C1 segment of cervical spinal cord (tissue), 14 donors: ENCODE measurements around the gene FCGR3A.
"Not testable (repeated sequence)": the region's sequence is repeated elsewhere in the genome, so short reads cannot be mapped to it uniquely, and the experiment has no call there.

Source experiments
- DNase-seq, 14 donors: peaks; one replicate each; lab custom pipeline; 2025; lab: John Stamatoyannopoulos, UW

The FCGR3A gene

DNA sequence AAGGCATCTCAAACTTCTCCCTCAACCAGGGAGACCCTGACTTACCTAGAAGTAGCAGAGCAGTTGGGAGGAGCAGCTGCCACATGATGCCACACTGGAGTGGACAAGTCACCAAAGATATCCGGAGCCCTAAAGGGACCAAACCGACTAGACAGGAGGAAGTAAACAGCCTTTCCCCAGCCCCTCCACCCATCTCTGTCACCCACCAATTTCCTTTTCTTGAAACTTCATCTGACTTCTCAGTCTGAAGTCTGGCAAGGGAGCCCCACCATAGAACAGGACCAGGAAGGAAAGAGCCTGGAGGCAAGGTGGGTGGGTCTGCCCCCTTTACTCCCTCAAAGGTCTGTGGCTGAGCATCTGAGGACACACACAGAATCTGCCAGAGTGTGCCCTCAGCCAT lies at the start of gene FCGR3A:
TSS of gene FCGR3A (minus strand) at position 167 of the 400 bp plus-strand sequence. CDS start at position 85, 82 bp downstream.
- DNase-seq = peak in 3 of 14 donors; percentile 17 to 47 (median 27)

DNA sequence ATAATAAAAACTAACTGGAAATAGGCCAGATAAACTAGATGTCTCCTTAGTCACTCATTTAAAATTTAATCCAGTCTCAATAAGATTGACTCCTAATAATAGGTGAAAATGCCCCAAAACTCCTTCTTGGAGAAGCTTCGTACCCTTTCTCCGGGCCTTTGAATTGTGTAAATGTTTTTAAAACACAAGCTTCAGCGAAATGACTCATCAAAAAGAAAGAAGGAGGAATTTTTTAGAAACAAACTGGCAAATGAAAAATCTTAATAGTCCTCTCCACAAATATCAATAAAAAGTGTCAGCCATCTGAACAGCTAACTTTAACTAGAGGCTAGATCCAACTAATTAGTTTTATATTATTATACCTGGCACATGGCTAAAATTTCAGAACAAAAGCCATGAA lies 47.5 kb upstream of the FCGR3A start:
- not testable (repeated sequence) for DNase-seq

DNA sequence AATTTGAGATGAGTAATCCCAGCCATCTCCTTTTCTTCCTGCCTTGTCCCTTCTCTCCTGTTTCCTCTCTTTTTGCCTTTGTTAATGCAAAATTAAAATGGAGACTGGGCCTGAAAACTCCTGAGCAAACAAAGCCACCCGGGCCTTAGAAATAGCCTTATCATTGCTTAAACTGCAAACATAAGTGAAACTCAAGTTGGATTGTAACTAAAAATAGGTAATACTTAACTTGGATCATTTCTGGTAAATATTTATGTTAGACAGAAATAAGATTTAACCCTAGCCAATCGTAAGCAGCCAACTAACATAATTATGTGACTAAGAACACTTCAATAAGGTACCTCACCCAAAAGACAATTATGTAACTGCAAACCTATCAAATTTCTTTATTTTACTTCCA lies 46.0 kb upstream of the FCGR3A start:
- DNase-seq = not testable (repeated sequence)

DNA sequence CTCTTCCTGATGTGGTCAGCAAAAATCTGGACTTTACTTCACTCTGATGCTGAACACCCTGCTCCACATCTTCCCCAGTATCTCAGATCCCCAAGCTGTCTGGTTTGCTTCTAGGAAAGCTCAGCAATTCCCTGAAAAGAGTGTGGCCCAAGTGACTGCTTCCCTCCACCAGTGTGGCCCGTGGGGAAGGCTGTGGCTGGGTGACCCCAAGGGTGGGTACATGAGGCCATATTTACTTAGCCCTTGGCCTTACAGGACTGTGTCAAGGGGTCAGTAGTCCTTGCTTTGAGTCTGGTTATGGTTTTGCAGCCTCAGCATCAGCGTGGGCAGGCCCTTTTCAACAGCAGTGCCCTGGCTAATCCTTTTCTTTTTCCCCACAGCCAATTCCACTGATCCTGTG lies 45.6 kb upstream of the FCGR3A start:
- DNase-seq = not testable (repeated sequence)

DNA sequence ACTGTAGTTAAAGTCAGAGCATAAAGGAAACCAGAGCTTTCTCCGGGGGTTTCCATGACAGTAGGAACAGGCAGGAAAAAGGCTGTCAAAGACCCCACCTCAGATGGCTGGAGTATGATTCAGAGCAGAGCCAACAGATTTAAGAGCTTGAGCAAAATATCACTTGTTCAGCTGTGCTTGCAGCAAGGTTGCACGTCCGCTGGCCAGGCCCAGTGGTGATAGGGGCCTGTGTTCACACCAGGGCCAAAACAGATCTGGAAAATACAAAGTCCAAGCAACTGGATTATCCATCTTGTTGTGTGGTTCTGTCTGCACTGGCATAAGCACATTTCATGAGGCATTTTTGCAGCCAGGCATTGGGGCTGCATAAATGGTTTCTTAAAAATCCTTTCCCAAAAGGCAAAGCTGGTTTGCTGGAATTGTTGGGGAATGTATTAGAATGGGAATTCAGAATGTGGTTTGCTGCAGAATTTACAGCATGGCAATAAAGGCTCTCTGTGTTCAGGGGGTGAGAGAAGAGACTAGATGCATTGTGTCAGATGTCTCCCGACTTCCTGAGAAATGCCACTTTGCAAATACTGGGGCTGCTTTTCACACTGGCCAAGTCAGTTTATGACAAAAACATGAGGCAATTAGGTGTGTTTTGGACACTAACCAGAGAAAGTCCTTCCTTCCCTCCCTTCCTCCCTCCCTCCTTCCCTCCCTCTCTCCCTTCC lies 44.8 kb upstream of the FCGR3A start:
- DNase-seq = peak in 3 of 14 donors; percentile 9 to 54 (median 29)

DNA sequence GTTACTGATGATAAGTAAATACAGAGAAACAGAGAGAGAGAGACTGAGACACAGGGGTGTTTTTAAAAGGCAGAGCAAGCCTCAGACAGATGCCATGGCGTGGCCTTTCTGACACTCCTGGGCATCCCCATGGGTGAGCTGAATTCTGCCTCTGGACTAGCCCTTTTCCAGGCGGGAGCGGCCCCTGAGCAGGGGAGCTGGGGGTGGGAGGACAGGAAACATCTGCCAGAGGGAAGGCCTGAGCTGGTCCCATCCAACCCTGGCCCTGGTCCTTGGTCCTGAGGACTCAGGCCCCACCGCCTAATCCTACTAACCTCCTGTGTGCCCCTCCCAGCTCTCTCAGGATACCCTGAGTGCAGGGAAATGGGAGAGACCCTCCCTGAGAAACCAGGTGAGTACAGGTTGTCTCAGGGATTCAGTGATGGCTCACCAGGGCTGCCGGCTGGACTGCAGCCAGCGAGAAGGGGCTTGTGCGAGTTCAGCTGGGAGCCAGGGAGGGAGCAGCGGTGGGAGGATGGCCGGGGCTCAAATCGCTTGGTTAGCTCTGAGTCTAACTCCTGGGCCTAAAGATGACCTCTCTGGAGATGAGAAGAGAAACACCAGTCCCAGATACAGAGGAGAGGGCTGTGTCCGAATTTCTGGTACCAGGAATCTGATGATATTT lies 43.6 kb upstream of the FCGR3A start:
- DNase-seq = not testable (repeated sequence)

DNA sequence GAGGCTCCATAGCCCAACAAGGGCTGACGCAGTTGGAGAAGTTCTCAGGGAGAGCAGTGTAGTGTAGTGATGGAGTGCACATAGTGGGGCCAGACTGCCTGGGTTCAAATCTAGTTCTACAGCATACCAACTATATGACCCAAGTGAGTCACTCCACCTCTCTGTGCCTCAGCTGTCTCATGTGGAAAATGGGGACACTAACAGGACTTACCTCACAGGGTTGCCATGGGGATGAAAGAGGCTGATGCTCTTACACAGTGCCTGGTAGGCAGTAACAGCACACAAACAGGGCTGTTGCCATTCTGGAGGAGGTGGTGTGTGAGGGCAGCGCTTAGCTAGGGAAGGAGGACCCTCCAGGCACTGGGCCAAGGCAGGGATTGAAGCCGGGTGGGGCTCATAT lies 43.0 kb upstream of the FCGR3A start:
- DNase-seq = not testable (repeated sequence)

DNA sequence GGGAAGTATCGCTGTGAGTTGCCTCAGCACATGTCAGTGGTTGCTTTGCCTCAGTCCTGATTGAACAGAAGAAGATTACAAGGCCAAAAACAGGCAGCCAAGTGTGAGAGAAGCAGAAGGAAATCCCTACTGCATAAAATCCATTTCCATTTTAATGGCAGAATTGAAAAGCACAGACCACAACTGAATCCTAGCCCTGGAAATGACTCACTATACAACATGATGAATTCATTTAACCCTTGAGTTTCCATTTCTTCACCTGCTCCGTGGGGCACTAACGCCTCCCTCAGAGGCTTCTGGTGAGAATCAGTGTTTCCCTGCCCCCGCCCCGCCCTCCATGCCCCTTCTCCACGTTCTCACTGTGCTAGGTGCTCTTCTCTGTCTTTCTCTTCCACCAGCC lies 40.3 kb upstream of the FCGR3A start:
- not testable (repeated sequence) for DNase-seq

DNA sequence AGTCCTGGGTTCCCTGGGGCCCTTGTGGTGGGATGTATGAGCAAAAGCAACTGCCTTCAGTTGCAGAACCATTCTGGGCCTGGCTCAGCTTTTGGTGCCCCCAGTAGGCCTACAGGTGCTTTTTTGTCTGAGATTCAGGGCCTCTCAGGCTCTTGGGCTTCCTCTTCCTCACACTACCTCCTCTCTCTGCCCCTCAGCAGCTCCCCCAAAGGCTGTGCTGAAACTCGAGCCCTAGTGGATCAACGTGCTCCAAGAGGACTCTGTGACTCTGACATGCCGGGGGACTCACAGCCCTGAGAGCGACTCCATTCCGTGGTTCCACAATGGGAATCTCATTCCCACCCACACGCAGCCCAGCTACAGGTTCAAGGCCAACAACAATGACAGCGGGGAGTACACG lies 39.7 kb upstream of the FCGR3A start:
- DNase-seq = not testable (repeated sequence)

DNA sequence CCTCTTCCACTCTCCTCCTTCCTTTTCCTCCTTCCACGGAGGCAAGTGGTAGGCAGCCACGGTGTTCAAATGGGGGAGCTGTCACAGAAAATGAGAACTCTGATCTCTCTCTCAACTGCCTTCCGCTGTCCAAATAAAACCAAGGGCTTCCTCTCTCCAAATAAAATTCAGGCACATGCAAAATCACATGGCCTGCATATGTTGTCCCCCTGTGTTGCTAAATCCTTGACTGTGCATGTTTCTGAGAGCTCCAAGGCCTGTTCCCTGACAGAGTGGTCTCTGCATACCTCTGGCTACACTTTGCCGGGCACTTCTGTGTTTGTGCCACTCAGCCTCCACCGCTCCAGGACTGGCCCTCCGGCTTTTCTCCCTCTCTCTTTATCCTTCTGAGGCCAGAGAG lies 39.0 kb upstream of the FCGR3A start:
- not testable (repeated sequence) for DNase-seq

DNA sequence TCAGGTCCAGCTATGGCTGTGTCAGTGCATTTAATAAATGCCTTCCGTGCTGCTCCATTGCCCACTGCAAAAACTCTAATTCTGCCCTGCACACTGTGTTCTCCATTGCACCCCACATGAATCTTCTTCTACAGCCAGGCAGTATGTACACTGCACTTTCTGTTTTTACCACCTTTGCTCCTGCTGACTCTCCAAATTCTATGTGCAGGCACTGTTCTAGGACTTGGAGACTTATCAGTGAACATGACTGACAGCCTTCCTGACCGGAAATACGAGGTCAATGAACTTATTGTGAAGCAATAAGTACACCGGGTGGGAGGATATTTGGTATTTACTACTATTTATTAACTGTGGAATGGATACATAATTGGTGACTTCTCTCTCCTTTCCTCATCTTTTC lies 33.3 kb upstream of the FCGR3A start:
- not testable (repeated sequence) for DNase-seq

DNA sequence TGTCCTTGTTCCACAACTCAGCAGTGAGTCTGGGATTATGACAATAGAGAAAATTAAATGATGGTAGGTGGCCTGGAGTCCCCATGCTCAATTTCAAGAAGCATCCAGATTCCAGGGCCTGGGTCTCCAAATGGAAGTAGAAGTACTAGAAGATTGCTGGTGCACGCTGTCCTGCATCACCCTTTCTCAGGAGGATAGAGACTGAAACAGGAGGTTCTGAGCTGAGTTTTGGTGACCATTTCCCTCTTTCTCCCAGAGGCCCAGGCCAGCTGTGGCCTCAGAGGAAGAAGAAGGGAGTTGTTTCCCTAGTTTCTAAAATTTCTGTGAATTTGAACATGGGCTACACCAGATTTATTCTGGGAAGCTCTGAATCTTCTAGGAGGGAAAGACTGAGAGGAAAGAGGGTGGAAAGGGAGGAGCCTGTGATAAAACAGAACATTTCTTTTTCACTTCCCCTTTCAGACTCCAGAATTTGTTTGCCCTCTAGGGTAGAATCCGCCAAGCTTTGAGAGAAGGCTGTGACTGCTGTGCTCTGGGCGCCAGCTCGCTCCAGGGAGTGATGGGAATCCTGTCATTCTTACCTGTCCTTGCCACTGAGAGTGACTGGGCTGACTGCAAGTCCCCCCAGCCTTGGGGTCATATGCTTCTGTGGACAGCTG lies 31.4 kb upstream of the FCGR3A start:
- not testable (repeated sequence) for DNase-seq

DNA sequence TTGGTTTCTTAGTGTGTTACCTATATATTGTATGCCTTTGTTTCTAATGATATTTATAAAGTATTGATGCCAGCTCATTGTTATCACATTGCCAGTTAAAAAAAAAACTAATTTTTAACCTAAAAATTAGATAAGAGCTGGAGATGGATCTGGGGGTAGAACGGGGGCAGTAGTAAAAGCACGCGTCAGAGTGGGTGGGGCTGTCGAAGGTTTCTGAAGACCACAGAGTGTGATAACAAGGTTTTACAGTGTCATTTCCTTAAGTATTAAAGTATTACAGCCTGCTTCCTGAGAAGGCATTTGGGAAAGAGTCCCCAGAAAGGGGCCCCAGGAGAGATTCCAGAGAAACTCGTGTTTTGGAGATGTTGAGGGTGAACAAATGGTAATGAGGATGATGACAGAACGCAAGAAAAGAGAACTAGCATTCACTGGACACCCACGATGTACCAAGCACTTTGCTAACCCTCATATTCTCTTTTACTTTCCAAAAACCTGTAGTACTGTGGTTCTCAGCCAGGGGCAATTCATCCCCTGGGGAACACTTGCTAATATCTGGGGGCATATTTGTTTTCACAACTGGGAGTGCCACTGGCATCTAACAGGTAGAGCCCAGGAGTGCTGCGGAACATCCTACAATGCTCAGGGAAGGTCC lies 30.4 kb upstream of the FCGR3A start:
- DNase-seq = not testable (repeated sequence)

DNA sequence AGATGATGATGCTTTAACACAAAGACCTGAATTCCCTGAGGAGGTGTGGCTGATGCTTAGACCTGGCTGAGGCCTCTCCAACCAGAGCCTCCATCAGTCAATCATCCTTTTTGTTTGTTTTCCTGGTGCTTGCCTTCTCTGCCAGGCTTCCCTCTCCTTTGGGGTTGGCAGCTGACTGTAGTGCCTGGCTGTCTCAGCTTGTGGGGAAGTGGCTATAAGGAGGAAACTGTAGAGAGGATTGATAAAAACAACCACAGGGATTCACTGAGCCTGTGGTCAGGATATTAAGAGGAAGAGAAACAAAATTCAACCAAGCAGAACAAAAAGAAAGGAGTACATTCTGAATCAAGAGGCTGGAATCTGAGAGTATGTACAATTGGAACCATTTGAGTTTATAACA lies 27.1 kb upstream of the FCGR3A start:
- not testable (repeated sequence) for DNase-seq

DNA sequence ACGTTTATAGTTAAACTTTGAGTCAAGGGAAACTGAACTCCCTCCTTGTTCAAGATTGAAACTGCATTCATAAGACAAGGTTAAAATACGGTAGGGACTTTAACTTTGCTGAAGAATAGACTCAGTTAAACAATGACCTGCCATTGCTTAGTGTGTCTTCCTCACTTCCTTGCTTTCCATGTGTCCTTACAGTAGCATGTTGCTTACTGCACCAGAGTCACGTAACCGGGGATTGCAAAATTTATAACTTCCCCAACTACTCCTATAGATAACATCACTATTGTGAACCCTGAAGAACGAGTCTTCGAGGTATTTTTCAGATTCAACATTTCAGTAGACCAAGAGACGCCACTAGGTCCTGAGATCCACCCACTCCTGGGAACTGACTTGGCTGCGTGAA lies 22.1 kb upstream of the FCGR3A start:
- DNase-seq = not testable (repeated sequence)

DNA sequence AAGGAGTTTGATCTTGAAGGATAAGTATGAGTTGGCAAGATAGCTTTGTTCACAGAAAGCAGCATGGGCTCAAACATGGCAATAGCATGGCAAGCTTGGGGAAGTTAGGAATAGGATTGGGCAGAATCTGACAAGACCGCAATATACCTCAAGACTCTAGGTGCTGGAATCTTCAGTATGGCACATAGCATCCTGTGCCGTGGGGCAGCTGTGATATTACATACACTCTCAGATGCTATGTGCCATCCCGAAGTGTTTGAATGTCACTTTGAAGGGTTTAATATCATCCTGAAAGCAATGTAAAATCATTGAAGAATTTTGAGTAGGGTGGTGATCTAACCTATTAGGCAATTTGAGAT lies 17.0 kb upstream of the FCGR3A start:
- DNase-seq = not testable (repeated sequence)

DNA sequence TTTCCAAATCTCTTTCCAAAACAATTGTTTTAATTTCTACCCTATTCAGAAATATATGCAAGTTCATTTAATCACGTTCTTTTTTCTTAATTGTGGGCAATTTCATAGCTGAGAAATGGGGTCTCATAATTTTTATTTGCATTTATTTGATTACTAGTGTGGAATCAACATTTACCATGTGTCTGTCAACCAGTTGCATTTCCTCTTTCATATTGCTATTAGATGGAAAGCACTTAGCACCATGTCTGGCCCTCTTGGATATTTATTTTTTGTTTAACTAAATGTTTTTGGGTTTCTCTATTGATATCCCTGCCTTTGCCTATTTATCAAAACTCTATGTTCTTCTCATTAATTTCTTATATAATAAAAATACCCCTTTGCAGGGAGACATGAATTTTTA lies 13.9 kb upstream of the FCGR3A start:
- DNase-seq = not testable (repeated sequence)

DNA sequence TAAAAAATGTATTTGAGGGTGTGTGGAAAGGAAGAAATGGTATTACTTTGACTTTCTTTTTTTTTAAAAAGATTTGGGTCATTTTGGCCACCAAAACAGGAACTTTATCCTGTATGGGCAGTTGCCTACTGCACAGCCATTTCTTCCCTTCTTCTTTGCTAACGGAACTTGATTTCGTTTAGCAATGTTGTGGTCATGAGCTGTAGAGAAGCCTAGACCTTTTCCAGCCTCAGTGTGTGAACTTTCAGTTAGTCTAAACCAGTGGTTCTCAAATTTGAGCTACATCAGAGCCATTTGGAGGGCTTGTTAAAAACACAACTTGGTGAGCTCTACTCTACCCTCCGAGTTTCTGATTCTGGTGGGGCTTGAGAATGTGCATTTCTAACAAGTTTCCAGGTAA lies 12.8 kb upstream of the FCGR3A start:
- DNase-seq = not testable (repeated sequence)

DNA sequence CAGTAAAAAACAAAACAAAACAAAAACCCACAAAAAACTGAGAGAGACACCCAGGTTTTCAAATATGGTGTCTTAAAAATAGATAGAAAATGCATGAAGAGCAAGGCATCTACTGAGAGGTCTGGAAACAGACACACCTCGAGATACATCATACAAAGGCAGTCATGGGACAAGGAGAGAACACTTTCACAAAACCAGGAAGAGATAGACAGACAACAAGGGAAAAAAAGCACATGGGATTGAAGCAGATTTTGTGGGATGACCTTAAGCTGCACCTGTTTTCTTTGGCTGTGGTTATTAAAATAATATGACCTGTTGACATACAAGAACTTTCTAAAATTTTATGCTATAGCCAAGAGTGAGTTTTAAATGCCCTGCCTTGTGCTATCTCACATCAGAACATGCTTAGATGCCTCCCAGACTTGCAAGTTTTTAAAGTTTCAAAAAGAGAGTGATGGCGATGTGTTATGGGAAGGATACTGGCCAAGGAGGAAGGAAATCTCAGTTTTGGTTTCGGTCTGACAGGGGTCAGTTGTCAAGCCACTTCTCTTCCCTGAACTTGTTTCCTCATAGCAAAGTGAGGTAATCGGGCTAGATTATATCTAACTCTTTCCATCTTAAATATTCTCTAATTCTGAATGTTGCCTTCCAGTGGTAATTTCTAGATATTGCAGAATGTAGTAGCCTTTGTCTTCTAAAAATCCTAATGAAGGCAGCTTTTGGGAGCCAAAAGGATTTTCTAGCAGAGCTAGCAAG lies 11.5 kb upstream of the FCGR3A start:
- peak in 4 of 14 donors; percentile 5 to 28 (median 7) for DNase-seq

DNA sequence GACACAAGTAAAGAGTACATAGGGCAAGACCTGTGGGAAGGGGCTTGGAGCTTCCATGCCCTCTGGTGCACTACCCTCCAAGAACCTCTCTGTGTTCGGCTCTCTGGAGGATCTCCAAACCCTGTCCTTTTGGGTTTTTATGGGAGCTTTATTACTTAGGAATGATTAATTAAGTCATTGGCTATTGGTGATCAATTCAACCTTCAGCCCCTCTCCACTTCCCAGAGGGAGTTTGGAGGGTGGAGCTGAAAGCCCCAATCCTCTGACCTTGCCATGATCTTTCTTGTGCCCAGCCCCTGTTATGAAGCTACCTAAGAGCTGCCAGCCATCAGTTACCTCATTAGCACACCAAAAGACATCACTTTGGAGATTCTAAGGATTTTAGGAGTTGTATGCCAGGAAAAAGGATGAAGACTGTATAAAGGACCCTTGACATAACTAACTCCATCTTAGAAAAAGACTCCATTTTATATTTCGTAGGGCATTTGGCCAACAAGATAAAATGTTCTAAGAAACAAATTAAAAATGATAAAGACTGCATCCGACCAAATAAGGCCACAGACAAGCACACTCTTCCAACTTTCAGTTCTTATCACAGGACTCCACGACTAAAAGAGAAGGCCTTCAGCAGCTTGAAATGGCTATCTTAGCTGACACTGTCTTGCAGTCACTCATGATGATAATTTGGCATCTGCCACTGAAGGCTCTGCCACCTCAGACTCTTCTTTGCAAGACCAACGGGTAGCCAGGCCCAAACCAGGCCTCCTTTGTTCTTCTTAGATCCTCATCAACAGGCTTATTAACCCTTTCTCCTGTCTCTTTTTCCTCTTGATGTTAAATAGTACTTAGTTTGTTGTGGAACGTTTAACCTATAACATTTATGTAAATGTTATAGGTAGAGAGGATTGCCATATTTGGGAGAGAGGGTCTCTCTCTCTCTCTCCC lies 8.2 kb upstream of the FCGR3A start:
- DNase-seq = not testable (repeated sequence)
